Measurements from ENCODE around the gene UBE4B. TPM values are rescaled to one million over a fixed set of nuclear protein-coding genes. Genes with fewer than 3 reads are reported as not detected.
"Not testable (repeated sequence)": the region's sequence is repeated elsewhere in the genome, so short reads cannot be mapped to it uniquely, and the experiment has no call there.

The UBE4B gene
- total RNA-seq, 1 donor from 2014 or later: 32.2 TPM

- no peak for DNase-seq
Observed at GRCh38 chr1:10177876-10178275, 145.1 kb downstream of the UBE4B start.

GRCh38 chr1:10178597-10179405, 146.0 kb downstream of the UBE4B start:
- DNase-seq: no peak

GRCh38 chr1:10179406-10180091, 146.8 kb downstream of the UBE4B start:
- DNase-seq: no peak

GRCh38 chr1:10181154-10181553, 148.4 kb downstream of the UBE4B start:
- no peak for DNase-seq

- no peak for DNase-seq
Observed at GRCh38 chr1:10185759-10186158, 153.0 kb downstream of the UBE4B start.

GRCh38 chr1:10186331-10187025, 153.7 kb downstream of the UBE4B start:
- no peak for DNase-seq

- DNase-seq: no peak
Observed at GRCh38 chr1:10187026-10187334, 154.2 kb downstream of the UBE4B start.

- no peak for DNase-seq
Observed at GRCh38 chr1:10188133-10188650, 155.4 kb downstream of the UBE4B start.

- peak; percentile 46 for DNase-seq
Observed at GRCh38 chr1:10189659-10190058, 156.9 kb downstream of the UBE4B start.

- no peak for DNase-seq
Observed at GRCh38 chr1:10192263-10192662, 159.5 kb downstream of the UBE4B start.

- DNase-seq: peak; percentile 54
Observed at GRCh38 chr1:10193288-10193687, 160.5 kb downstream of the UBE4B start.

GRCh38 chr1:10195570-10195969, 162.8 kb downstream of the UBE4B start:
- no peak for DNase-seq

GRCh38 chr1:10196976-10197375, 164.2 kb downstream of the UBE4B start:
- DNase-seq: peak; percentile 68

- DNase-seq: no peak
Observed at GRCh38 chr1:10200620-10201019, 167.9 kb downstream of the UBE4B start.

GRCh38 chr1:10204003-10204642, 171.4 kb downstream of the UBE4B start:
- DNase-seq: peak; percentile 54

GRCh38 chr1:10205206-10205605, 172.4 kb downstream of the UBE4B start:
- not testable (repeated sequence) for DNase-seq

GRCh38 chr1:10207810-10208209, 175.1 kb downstream of the UBE4B start:
- no peak for DNase-seq

- DNase-seq: no peak
Observed at GRCh38 chr1:10208537-10208936, 175.8 kb downstream of the UBE4B start.

- DNase-seq: no peak
Observed at GRCh38 chr1:10209590-10209904, 176.8 kb downstream of the UBE4B start.

GRCh38 chr1:10209905-10210810, 177.4 kb downstream of the UBE4B start, which contains the start of gene KIF1B:
Gene KIF1B (plus strand): TSS chr1:10210570. CDS start chr1:10232329, 21,759 bp downstream.
- DNase-seq: peak; percentile 99

Measured in tongue (tissue), 2 donors.